Kidney (tissue), 14 donors: ENCODE data around the gene LHX5. TPM values are rescaled to one million over a fixed set of nuclear protein-coding genes. Genes with fewer than 3 reads are reported as not detected.

Experiments
- DNase-seq, 5 donors: peaks; one replicate each; pipeline ENCODE4 v3.0.0-alpha.2; 2013 to 2020
- FAIRE-seq: peaks from 2 replicates; lab custom pipeline; 2012; peaks lifted over from hg19 to GRCh38; lab: Jason Lieb, UNC
- H3K27ac ChIP-seq, 2 donors: one replicate each; pipeline ENCODE4 v1.7.0; 2013; ENCODE audit warnings: low read depth in 2 of 2, low read length in 2 of 2, inconsistent platforms in 1 of 2
- H3K27me3 ChIP-seq: one replicate; pipeline ENCODE4 v1.7.1; 2013; ENCODE audit warnings: low read length, inconsistent platforms; ENCODE audit not compliant: control insufficient read depth, insufficient read depth
- H3K36me3 ChIP-seq, 3 donors: one replicate each; pipeline versions ENCODE4 v1.7.0 to v1.7.1; 2013; ENCODE audit warnings: low read length in 3 of 3, control low read depth in 1 of 3, inconsistent platforms in 1 of 3; ENCODE audit not compliant: insufficient read depth in 3 of 3, control insufficient read depth in 2 of 3
- H3K4me1 ChIP-seq, 3 donors: one replicate each; pipeline versions ENCODE4 v1.7.0 to v1.7.1; 2013; ENCODE audit warnings: low read length in 3 of 3, inconsistent platforms in 1 of 3, low read depth in 1 of 3; ENCODE audit not compliant: control insufficient read depth in 2 of 3, insufficient read depth in 2 of 3
- H3K4me3 ChIP-seq, 3 donors: one replicate each; pipeline versions ENCODE4 v1.7.0 to v1.8.1; 2013; ENCODE audit warnings: low read length in 3 of 3, control low read depth in 1 of 3, inconsistent platforms in 1 of 3
- H3K9ac ChIP-seq, 3 donors: one replicate each; pipeline versions ENCODE4 v1.7.0 to v1.7.1; 2013; ENCODE audit warnings: low read length in 3 of 3, control low read depth in 1 of 3, inconsistent platforms in 1 of 3
- H3K9me3 ChIP-seq, 3 donors: one replicate each; pipeline versions ENCODE4 v1.7.0 to v1.7.1; 2013; ENCODE audit warnings: low read length in 3 of 3, control low read depth in 1 of 3, inconsistent platforms in 1 of 3; ENCODE audit not compliant: control insufficient read depth in 2 of 3, insufficient read depth in 1 of 3
- intact Hi-C: fragments of 100-400 bp; cut with DNase I; formaldehyde crosslinking; loops from one replicate; pipeline ENCODE4 v1.11.1; 2022
- polyA plus RNA-seq: library from polyadenylated mRNA; stranded (reverse); fragments of 350-450 nt; fragmentation: Illumina TruSeq; extraction: RNeasy Lipid Tissue Mini Kit (QIAGEN cat#74804); gene quantifications from one replicate; pipeline ENCODE4 v1.2.3, GENCODE V29; 2014; ENCODE audit warnings: low read depth, low replicate concordance; ENCODE audit not compliant: insufficient read depth
- total RNA-seq: library from RNA; stranded (reverse); fragmentation: NEBNext Ultra II Directional; extraction: Animal tissue kit (Norgen Biotek cat#: 25700); gene quantifications from one replicate; pipeline ENCODE4 v1.2.1, GENCODE V29; 2021
- TF ChIP-seq, protein P1 (sequence below): IDR thresholded peaks from 3 replicates; pipeline ENCODE4 v1.5.1; 2012; ENCODE audit warnings: mild to moderate bottlenecking, moderate library complexity, borderline replicate concordance; ENCODE audit not compliant: insufficient read depth; ENCODE audit errors: extremely low read depth
- donor health status: control.
- donor health status: control.
- donor health status: control.
- donor health status: control.
- donor health status: control.
- donor health status: DM: yes; HTN: yes; CAD: no.
- donor health status: Normal renal cell carcinoma (clear cell type).

Gene LHX5
- total and polyA plus RNA-seq, 2 donors from 2014 or later, result not detected

DNA sequence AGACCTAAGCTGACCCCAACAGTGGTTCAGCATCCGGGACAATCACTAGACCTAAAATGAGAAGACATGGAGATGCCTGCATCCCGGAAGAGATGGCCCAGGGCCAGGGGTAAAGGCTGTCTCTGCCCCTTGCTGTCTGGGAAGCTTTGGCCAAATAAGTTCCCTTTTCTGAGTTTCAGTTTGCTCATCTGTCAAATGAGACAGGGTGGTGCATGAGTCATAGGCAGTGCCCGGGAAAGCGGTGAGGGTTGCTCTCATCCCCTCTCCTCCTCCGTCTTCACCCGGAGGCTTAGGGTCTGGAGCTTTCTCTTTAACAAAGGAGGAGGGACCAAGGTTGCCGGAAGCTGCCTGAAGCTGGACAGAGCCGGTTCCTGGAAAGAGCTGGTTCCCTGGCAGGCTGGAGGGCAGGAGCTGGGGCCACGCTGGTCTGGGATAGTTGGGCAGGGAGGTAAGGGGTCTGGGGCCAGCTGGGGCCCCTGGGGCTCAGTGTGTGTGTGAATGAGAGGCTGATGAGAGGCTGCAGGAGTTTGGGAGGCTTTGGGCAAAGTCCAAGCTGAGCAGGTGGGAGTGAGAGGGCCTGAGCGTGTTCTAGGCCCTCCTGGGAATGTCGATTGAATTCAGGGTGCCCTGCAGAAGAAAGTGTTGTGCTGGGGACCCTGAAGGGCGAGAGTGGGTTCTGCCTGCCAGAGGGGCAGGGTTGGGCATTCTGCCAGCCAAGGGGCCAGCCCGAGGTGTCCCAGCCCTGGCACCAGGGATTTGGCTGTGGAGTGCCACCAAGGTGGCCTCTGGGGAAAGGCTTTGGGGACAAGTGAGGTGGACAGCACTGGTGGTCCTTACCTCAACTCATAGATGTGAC, 49.4 kb downstream of the LHX5 start, which contains the start of gene SDSL:
TSS of gene SDSL (plus strand) at position 351 of the 856 bp plus-strand sequence. CDS start 5,603 bp downstream, outside the sequence.
- DNase-seq (peak; percentile 78 to 92 (median 86)), FAIRE-seq (no peak)
- Histone ChIP-seq H3K4me3 (peak within 1 kb of the TSS; percentile 52 to 86 (median 79)), H3K27ac (peak within 1 kb of the TSS; percentile 54 to 68), H3K36me3 (no peaks in the 10 kb centered on the region), H3K27me3 (no peaks in the 10 kb centered on the region), H3K4me1 (peaks cover 0 to 15% (median 5%) of the 10 kb centered on the region in 3 donors), H3K9me3 (no peaks in the 10 kb centered on the region), H3K9ac (peak within 1 kb of the TSS; percentile 40 to 97 (median 84))
- intact Hi-C loops, result no loop called here
- TF ChIP-seq, protein P1, sequence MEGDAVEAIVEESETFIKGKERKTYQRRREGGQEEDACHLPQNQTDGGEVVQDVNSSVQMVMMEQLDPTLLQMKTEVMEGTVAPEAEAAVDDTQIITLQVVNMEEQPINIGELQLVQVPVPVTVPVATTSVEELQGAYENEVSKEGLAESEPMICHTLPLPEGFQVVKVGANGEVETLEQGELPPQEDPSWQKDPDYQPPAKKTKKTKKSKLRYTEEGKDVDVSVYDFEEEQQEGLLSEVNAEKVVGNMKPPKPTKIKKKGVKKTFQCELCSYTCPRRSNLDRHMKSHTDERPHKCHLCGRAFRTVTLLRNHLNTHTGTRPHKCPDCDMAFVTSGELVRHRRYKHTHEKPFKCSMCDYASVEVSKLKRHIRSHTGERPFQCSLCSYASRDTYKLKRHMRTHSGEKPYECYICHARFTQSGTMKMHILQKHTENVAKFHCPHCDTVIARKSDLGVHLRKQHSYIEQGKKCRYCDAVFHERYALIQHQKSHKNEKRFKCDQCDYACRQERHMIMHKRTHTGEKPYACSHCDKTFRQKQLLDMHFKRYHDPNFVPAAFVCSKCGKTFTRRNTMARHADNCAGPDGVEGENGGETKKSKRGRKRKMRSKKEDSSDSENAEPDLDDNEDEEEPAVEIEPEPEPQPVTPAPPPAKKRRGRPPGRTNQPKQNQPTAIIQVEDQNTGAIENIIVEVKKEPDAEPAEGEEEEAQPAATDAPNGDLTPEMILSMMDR, result no peak

GRCh38 chr12:113420996-113421595, 50.6 kb downstream of the LHX5 start:
- Histone ChIP-seq H3K4me3 (no peak overlapping the region), H3K27me3 (no peaks in the 10 kb centered on the region), H3K9ac (no peak overlapping the region), H3K27ac (no peak overlapping the region), H3K4me1 (peaks cover 0 to 15% (median 5%) of the 10 kb centered on the region in 3 donors), H3K9me3 (no peaks in the 10 kb centered on the region), H3K36me3 (no peaks in the 10 kb centered on the region)
- TF ChIP-seq, protein P1, result no peak
- DNase-seq (no peak), FAIRE-seq (no peak)
- intact Hi-C loops, result no loop called here

DNA sequence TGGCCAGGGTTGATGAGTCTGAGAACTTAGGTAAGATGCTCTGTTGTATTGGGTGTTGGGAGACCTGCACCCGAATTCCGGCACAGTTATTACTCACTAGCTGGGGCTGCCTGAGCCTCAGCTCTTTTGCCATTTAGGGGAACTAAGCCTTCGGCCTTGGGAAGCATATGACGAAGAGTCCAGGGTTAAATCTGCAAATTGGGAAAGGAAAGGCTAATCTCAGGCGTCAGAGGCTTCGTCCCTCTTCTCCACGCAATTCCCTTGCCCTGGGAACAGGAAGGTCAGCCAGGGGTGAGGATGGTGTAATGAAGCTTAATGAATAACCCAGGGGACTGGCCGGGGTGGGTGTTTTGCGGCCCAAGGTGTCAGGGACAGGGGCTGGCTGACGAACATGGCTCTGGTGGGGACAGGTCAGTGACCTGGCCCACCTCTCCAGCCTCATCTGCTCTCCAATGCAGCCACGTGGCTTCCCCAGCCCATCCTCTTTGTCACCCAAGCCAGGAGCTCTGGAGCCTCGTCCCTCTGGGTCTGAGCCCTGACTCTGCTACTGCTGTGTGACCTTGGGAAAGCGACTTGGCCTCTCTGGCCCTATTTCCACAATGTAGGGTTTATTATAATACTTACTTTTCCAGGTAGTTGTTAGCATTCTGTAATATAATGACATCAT, 53.3 kb downstream of the LHX5 start:
- DNase-seq, result peak in 1 of 5 donors; percentile 80
- Histone ChIP-seq H3K36me3 (no peaks in the 10 kb centered on the region), H3K27ac (no peak overlapping the region), H3K9me3 (no peaks in the 10 kb centered on the region), H3K9ac (peak overlapping the region in 1 of 3 donors; percentile 26), H3K4me3 (no peak overlapping the region), H3K4me1 (peaks cover 0 to 15% (median 5%) of the 10 kb centered on the region in 3 donors), H3K27me3 (no peaks in the 10 kb centered on the region)
- TF ChIP-seq, protein P1, result no peak
- intact Hi-C loops, result no loop called here
- FAIRE-seq, result no peak
